RWPE2 (cell line): Measurements from ENCODE around the gene HIVEP3.
A peak's percentile ranks its signal among the peaks of the same experiment; 100 is the strongest.

Experiments used
- ATAC-seq: fragments of 200-7000 bp; cut with Tn5 transposase; 3 replicates; pipeline ENCODE4 v1.9.1; 2021; ENCODE audit warnings: low read depth
- DNase-seq: peaks from one replicate; pipeline ENCODE4 v3.0.0-alpha.2; 2020; ENCODE audit warnings: low spot score
- H3K27ac ChIP-seq: fragments of 450-650 bp; 2 replicates; pipeline ENCODE4 v1.5.1; 2017; ENCODE audit warnings: mild to moderate bottlenecking; ENCODE audit not compliant: poor library complexity, severe bottlenecking
- H3K27me3 ChIP-seq: fragments of 250-450 bp; sonication (Bioruptor Pico); 2 replicates; pipeline ENCODE4 v1.5.1; 2021; ENCODE audit warnings: mild to moderate bottlenecking, moderate library complexity; ENCODE audit not compliant: insufficient read depth, poor library complexity, severe bottlenecking
- H3K36me3 ChIP-seq: fragments of 250-450 bp; sonication (Bioruptor Pico); 2 replicates; pipeline ENCODE4 v1.5.1; 2020; ENCODE audit warnings: low read depth, mild to moderate bottlenecking, moderate library complexity
- H3K4me1 ChIP-seq: fragments of 250-450 bp; sonication (Bioruptor Pico); 2 replicates; pipeline ENCODE4 v1.5.1; 2021; ENCODE audit warnings: mild to moderate bottlenecking, moderate library complexity; ENCODE audit not compliant: insufficient read depth, poor library complexity, severe bottlenecking
- H3K4me3 ChIP-seq: fragments of 250-450 bp; sonication (Bioruptor Pico); 2 replicates; pipeline ENCODE4 v1.5.1; 2021; ENCODE audit warnings: mild to moderate bottlenecking, moderate library complexity; ENCODE audit not compliant: severe bottlenecking
- H3K9me3 ChIP-seq: fragments of 250-450 bp; sonication (Bioruptor Pico); 2 replicates; pipeline ENCODE4 v1.5.1; 2021; ENCODE audit warnings: mild to moderate bottlenecking, moderate library complexity; ENCODE audit not compliant: severe bottlenecking
- CTCF ChIP-seq: fragments of 450-650 bp; IDR thresholded peaks from one replicate; pipeline ENCODE4 v1.5.1; 2017; ENCODE audit warnings: mild to moderate bottlenecking, moderate library complexity; ENCODE audit not compliant: poor library complexity, severe bottlenecking

HIVEP3 gene

DNA sequence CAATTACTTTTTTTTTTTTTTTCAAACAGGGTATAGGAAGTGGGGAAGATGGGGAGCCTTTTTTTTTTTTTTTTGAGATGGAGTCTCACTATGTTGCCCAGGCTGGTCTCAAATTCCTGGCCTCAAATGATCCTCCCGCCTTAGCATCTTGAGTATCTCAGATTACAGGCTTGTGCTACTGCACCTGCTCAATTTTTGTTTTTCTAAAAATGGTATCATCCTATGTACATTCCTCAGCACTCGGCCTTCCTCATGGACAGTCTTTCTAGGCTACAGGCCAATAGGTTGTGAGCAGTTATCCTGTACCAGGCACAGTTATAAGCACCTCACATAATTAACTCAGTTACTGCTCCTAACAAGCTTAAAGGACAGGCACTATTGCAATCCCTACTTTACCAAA, 302.2 kb downstream of the HIVEP3 start:
- Histone ChIP-seq H3K9me3 (no peaks in the 10 kb centered on the region), H3K27ac (no peak overlapping the region), H3K4me1 (peaks cover 22% of the 10 kb centered on the region), H3K4me3 (no peak overlapping the region), H3K36me3 (no peaks in the 10 kb centered on the region), H3K27me3 (no peaks in the 10 kb centered on the region)
- TF ChIP-seq CTCF, result no peak
- DNase-seq, result no peak
- ATAC-seq, result no peak

GRCh38 chr1:41615981-41616380, 302.7 kb downstream of the HIVEP3 start:
- Histone ChIP-seq H3K9me3 (no peaks in the 10 kb centered on the region), H3K4me1 (peaks cover 22% of the 10 kb centered on the region), H3K27me3 (no peaks in the 10 kb centered on the region), H3K4me3 (no peak overlapping the region), H3K36me3 (no peaks in the 10 kb centered on the region), H3K27ac (no peak overlapping the region)
- DNase-seq, result no peak
- ATAC-seq, result no peak
- no peak for TF ChIP-seq CTCF

- Histone ChIP-seq H3K27me3 (no peaks in the 10 kb centered on the region), H3K27ac (no peak overlapping the region)
- no peak for TF ChIP-seq CTCF
These were observed 303.4 kb downstream of the HIVEP3 start for GRCh38 chr1:41615316-41615715.

GRCh38 chr1:41614818-41615217, 303.9 kb downstream of the HIVEP3 start:
- DNase-seq (no peak), ATAC-seq (no peak)
- Histone ChIP-seq H3K4me3 (no peak overlapping the region), H3K9me3 (no peaks in the 10 kb centered on the region), H3K36me3 (no peaks in the 10 kb centered on the region), H3K4me1 (peaks cover 22% of the 10 kb centered on the region), H3K27ac (no peak overlapping the region), H3K27me3 (no peaks in the 10 kb centered on the region)
- TF ChIP-seq CTCF, result no peak

More at GRCh38 chr1:41615316-41615715, 303.4 kb downstream of the HIVEP3 start:
- H3K9me3 ChIP-seq, result no peaks in the 10 kb centered on the region
- ATAC-seq, result no peak
- H3K4me3 ChIP-seq, result no peak overlapping the region
- H3K4me1 ChIP-seq, result peaks cover 22% of the 10 kb centered on the region
- DNase-seq, result no peak
- H3K36me3 ChIP-seq, result no peaks in the 10 kb centered on the region

DNA sequence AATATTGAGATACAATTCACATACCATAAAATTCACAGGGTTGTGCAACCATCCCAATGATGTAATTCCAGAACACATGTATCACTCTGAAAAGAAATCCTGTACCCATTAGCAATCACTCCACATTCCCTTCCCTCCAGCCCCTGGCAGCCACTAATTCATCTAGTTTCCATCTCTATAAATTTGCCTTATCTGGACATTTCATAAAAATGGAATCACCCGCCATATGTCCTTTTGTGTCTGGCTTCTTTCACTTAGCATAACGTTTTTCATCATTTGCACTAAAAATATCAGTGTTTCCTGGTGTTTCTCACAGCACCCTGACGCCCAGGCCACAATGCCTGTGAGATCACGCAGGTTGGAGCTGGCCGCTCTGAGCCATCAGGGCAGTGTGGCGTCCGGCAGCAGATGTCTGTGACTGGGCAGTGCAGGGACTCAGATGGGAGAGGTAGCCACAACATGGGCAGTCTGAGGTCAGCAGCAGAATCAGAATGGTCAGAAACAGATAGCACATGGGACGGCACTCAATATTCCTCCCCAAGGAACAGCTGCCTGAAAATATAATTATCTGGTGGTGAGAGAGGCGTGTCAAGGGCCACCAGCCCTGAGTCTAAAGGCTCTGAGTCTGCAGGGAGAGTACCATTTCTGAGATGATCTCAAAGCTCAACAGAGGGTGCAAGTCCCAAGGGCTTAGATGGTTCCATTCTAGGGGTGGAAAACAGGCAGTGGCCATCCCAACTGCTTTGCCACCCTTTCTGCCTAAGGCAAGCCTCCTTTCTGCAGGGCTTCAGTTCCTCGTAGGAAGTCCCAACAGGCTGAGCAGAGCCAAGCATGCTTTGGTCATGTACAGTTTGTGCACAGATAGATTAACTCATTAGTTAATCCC, 304.8 kb downstream of the HIVEP3 start:
- Histone ChIP-seq H3K4me1 (peaks cover 16% of the 10 kb centered on the region), H3K27ac (no peak overlapping the region)
- ATAC-seq, result peak; percentile 71

More for the DNA sequence above, 304.8 kb downstream of the HIVEP3 start:
- H3K9me3 ChIP-seq, result no peaks in the 10 kb centered on the region
- no peaks in the 10 kb centered on the region for H3K36me3 ChIP-seq
- DNase-seq, result no peak
- no peak overlapping the region for H3K4me3 ChIP-seq
- H3K27me3 ChIP-seq, result no peaks in the 10 kb centered on the region
- no peak for TF ChIP-seq CTCF
